Left cardiac atrium (tissue), 4 donors: Measurements from ENCODE around the gene TXLNA. TPM values are rescaled to one million over a fixed set of nuclear protein-coding genes. Genes with fewer than 3 reads are reported as not detected.

Source experiments
- ATAC-seq, 2 donors: fragments of 200-7000 bp; cut with Tn5 transposase; one replicate each; pipeline ENCODE4 v1.9.1; 2020; ENCODE audit warnings: mild to moderate bottlenecking in 2 of 2, moderate library complexity in 2 of 2
- DNase-seq: peaks from one replicate; pipeline ENCODE4 v3.0.0-alpha.2; 2020
- intact Hi-C, 2 donors: fragments of 100-400 bp; cut with DNase I; formaldehyde crosslinking; loops; one replicate each; pipeline versions ENCODE4 v1.14.1 to v1.15.1; 2022 to 2023
- total RNA-seq, 2 donors: library from RNA; stranded (reverse); fragmentation: NEBNext Ultra II Directional; extraction: Animal tissue kit (Norgen Biotek cat#: 25700); gene quantifications; one replicate each; pipeline ENCODE4 v1.2.1, GENCODE V29; 2021
- donor health status: DM: no; HTN: yes; CAD: no.
- donor health status: DM: no; HTN: yes; CAD: no; lungs with severe emphysema.
- donor health status: DM: yes; HTN: yes; CAD: no.
- donor health status: Dilated cardiomyopathy.

TXLNA gene
- total RNA-seq, 2 donors from 2014 or later, result 20.3 to 35.6 TPM

- ATAC-seq, result peak in 1 of 2 donors; percentile 3
- DNase-seq, result no peak
- intact Hi-C loops, result loop anchor here in 1 of 2 donors (10.0 kb wide), 1 partner anchor 55 kb away; the partner anchor contains the start of gene HDAC1
These were observed 60.3 kb downstream of the TXLNA start for GRCh38 chr1:32239790-32240139.

DNA sequence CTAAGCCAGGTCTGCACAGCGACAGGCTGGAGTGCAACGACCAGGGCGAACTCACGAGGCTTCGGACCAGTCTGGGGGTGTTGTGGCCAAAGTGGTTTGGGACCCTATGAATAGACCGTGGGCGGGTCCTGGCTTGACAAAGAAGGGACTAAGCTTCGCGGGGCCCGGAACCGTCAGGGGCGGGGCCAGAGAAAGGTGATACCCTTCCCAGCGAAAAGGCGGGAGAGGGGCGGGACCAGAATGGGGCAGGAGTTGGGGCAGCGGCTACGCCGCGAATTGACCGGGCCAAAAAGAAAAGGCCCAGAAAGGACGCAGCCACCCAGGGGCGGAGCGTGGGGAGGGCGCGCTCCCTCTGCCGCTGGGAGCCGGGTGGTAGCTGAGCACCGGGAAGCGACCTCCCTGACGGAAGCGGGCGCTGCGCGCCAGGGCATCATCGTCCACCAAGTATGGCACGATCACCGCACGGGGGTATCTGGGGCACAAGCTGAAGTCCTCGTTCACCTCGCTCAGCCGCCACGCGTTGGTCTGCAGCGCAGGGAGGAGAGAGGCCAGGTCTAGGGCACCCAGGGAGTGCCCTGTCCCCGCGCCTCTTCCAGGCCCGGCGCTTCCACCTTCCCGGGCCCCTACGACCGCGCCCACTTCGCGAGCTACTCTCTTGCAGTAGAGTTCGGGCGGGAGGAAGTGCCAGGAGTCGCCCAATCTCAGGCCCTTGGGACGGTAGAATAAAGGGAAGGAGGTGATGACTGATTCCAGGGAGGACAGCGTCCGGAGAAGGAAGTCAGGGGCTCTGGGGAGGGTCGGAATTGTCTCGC, 60.9 kb downstream of the TXLNA start:
- intact Hi-C loops, result loop anchor here in 1 of 2 donors (10.0 kb wide), 1 partner anchor 54 kb away; the partner anchor contains the start of gene HDAC1
- peak; percentile 86 to 87 for ATAC-seq
- DNase-seq, result peak; percentile 77

- peak; percentile 69 to 70 for ATAC-seq
- peak; percentile 69 for DNase-seq
- intact Hi-C loops, result loop anchor here in 1 of 2 donors (10.0 kb wide), 1 partner anchor 54 kb away; the partner anchor contains the start of gene HDAC1
These were observed 61.7 kb downstream of the TXLNA start for GRCh38 chr1:32241001-32241763.

GRCh38 chr1:32242341-32242851, 62.9 kb downstream of the TXLNA start:
- intact Hi-C loops, result loop anchor here in 1 of 2 donors (10.0 kb wide), 1 partner anchor 52 kb away; the partner anchor contains the start of gene HDAC1
- peak in 1 of 2 donors; percentile 7 for ATAC-seq

GRCh38 chr1:32246888-32247273, 67.4 kb downstream of the TXLNA start, which contains the start of gene FAM167B:
TSS of gene FAM167B (plus strand) at chr1:32247222. CDS start at chr1:32247422, 200 bp downstream.
- intact Hi-C loops, result loop anchor here in 1 of 2 donors (10.0 kb wide), 1 partner anchor 48 kb away; the partner anchor contains the start of gene HDAC1
- peak; percentile 45 to 60 for ATAC-seq

More at GRCh38 chr1:32242341-32242851, 62.9 kb downstream of the TXLNA start:
- DNase-seq, result peak; percentile 46

DNA sequence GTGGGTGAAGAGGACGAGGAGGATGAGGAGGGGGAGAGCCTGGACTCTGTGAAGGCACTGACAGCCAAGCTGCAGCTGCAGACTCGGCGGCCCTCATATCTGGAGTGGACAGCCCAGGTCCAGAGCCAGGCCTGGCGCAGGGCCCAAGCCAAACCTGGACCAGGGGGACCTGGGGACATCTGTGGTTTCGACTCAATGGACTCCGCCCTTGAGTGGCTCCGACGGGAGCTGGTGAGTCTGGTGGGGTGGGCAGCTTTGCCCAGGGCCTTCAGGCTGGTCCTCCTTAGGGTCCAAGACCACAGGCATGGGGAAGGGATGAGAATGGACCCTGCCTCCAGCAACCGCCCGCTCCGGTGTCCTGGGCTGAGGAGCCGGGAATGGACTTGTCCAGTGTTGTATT, 68.0 kb downstream of the TXLNA start:
- ATAC-seq (peak in 1 of 2 donors; percentile 16), DNase-seq (peak; percentile 38)
- intact Hi-C loops, result loop anchor here in 1 of 2 donors (10.0 kb wide), 1 partner anchor 47 kb away; the partner anchor contains the start of gene HDAC1

More at GRCh38 chr1:32246888-32247273, 67.4 kb downstream of the TXLNA start, which contains the start of gene FAM167B:
- DNase-seq, result peak; percentile 72

Other genes starting within 250 kb of the TXLNA start
- 100 to 1,000 TPM; 281 to 449 TPM for gene PTP4A2, start 241.3 kb upstream of the TXLNA start, total RNA-seq
- 10 to 100 TPM; 57.2 to 76.6 TPM for gene KHDRBS1, start 165.8 kb upstream of the TXLNA start, total RNA-seq
- 1 to 10 TPM; 8.2 to 9.5 TPM for gene TMEM39B, start 106.7 kb upstream of the TXLNA start, total RNA-seq
- gene KPNA6, start 71.6 kb upstream of the TXLNA start, total RNA-seq, result 10 to 100 TPM; 59.3 to 73.3 TPM
- gene CCDC28B, start 20.9 kb downstream of the TXLNA start, total RNA-seq, result 10 to 100 TPM in 1 of 2 donors, 1 to 10 TPM in 1; 7.5 to 13.8 TPM
- under 1 TPM; 0.76 to 0.97 TPM for gene IQCC, start 26.0 kb downstream of the TXLNA start, total RNA-seq
- not detected for gene DCDC2B, start 29.4 kb downstream of the TXLNA start, total RNA-seq
- gene TMEM234, start 42.7 kb downstream of the TXLNA start, total RNA-seq, result 1 to 10 TPM; 8.8 to 9.9 TPM
- 100 to 1,000 TPM in 1 of 2 donors, 10 to 100 TPM in 1; 95.1 to 110 TPM for gene EIF3I, start 42.7 kb downstream of the TXLNA start, total RNA-seq
- 1 to 10 TPM; 5.5 to 9.8 TPM for gene FAM167B, start 67.5 kb downstream of the TXLNA start, total RNA-seq
- gene LCK, start 71.6 kb downstream of the TXLNA start, total RNA-seq, result 1 to 10 TPM; 1.2 to 2.6 TPM
- 10 to 100 TPM; 34.8 to 34.9 TPM for gene HDAC1, start 112.4 kb downstream of the TXLNA start, total RNA-seq
- 10 to 100 TPM; 34.5 to 53.9 TPM for gene MARCKSL1, start 156.6 kb downstream of the TXLNA start, total RNA-seq
- 1 to 10 TPM; 1.8 to 2.6 TPM for gene FAM229A, start 182.8 kb downstream of the TXLNA start, total RNA-seq
- under 1 TPM; 0.44 to 0.79 TPM for gene TSSK3, start 182.9 kb downstream of the TXLNA start, total RNA-seq
- gene BSDC1, start 214.8 kb downstream of the TXLNA start, total RNA-seq, result 10 to 100 TPM; 42.2 to 43.8 TPM